Epithelial cell of esophagus (primary cell): ENCODE results near the gene CHD9.
"Not testable (repeated sequence)": the region's sequence is repeated elsewhere in the genome, so short reads cannot be mapped to it uniquely, and the experiment has no call there.

Experiments used
- DNase-seq: peaks from one replicate; pipeline ENCODE4 v3.0.0; 2010; ENCODE audit warnings: low read depth
- H3K4me3 ChIP-seq: 2 replicates; pipeline ENCODE4 v1.5.1; 2011; ENCODE audit warnings: mild to moderate bottlenecking, low read length, control low read depth
- TF ChIP-seq, protein P1 (sequence below): IDR thresholded peaks from 2 replicates; pipeline ENCODE4 v1.5.1; 2011; ENCODE audit warnings: low read depth, mild to moderate bottlenecking, low read length, control low read depth, inconsistent platforms; ENCODE audit not compliant: insufficient read depth; ENCODE audit errors: missing control alignments

The CHD9 gene

DNA sequence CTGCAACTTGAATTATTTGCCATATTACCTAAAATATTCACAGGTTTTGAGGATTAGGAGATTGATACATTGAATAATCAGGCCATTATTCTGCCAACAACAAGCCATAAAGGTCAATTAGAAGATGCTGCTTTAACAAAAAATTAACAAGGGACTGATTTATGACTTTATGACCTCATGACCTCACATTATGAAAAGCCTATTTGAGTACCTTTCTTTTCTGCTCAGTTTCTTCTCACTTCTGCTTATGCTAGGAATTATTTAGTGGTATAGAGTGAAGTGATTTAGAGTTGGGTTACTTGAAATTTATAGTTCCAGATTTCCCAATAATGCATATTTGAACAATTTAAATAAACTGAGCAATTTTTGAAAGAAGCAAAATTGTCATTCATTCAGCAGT is 121.6 kb downstream of the CHD9 start:
- no peak overlapping the region for H3K4me3 ChIP-seq
- TF ChIP-seq, protein P1, sequence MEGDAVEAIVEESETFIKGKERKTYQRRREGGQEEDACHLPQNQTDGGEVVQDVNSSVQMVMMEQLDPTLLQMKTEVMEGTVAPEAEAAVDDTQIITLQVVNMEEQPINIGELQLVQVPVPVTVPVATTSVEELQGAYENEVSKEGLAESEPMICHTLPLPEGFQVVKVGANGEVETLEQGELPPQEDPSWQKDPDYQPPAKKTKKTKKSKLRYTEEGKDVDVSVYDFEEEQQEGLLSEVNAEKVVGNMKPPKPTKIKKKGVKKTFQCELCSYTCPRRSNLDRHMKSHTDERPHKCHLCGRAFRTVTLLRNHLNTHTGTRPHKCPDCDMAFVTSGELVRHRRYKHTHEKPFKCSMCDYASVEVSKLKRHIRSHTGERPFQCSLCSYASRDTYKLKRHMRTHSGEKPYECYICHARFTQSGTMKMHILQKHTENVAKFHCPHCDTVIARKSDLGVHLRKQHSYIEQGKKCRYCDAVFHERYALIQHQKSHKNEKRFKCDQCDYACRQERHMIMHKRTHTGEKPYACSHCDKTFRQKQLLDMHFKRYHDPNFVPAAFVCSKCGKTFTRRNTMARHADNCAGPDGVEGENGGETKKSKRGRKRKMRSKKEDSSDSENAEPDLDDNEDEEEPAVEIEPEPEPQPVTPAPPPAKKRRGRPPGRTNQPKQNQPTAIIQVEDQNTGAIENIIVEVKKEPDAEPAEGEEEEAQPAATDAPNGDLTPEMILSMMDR = no peak
- no peak for DNase-seq

DNA sequence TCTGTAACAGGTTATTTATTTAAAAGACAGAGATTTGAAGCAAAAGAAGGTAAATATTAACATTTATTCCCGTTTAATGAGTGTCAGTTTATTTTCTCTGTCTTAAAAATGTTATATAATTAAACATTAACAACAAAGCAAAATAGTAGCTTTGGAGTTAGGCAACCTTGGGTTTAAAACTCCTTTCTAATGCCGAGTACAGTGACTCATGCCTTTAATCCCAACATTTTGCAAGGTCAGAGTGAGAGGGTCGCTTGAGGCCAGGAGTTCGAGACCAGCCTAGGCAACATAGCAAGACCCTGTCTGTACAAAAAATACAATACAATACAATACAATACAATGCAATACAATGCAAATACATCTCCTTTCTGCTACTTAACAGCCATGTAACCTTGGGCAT is 128.7 kb downstream of the CHD9 start:
- H3K4me3 ChIP-seq = no peak overlapping the region
- TF ChIP-seq, protein P1 = no peak
- peak; percentile 3 for DNase-seq

DNA sequence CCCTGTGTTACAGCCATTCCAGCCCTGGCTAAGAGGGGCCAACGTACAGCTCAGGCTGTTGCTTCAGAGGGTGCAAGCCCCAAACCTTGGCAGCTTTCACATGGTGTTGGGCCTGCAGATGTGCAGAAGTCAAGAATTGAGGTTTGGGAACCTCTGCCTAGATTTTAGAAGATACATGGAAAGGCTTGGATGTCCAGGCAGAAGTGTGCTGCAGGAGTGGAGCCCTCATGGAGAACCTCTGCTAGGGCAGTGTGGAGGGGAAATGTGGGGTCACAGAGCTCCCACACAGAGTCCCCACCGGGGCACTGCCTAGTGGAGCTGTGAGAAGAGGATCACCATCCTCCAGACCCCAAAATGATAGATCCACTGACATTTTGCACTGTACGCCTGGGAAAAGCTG is 130.9 kb downstream of the CHD9 start:
- not testable (repeated sequence) for DNase-seq, H3K4me3 ChIP-seq

DNA sequence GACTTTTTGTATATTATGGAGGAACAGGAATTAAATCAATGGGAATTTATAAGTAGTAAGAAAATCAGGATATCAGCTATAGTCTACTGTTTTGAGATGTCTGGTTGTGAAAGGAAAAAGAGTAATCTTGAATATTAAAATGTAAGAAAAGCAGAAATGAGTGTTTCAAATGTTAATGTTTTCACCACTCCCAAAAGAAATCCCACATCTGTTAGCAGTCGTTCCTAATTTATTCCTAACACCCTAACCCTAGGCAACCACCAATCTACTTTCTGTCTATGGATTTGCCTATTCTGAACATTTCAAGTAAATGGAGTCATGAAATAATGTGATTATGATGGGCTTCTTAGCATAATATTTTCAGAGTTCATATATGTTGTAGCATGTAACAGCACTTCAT is 133.0 kb downstream of the CHD9 start:
- H3K4me3 ChIP-seq = no peak overlapping the region
- no peak for DNase-seq
- TF ChIP-seq, protein P1 = no peak

DNA sequence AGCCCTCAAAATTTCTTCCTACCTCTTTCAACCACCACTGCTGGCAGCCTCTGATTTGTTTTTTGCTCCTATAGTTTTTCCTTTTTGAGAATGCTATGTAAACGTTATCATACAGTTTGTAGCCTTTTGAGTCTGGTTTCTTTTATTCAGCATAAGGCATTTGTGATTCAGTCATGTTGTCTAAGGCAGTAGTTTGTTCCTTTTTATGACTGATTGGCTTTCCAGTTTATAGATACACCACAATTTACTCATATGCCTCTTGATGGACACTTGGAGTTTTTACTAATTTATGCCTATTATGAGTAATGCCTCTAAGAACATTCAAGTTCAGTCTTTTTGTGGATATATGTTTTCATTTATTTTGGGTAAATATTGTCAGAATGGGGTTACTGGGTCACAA is 136.6 kb downstream of the CHD9 start:
- no peak for DNase-seq
- TF ChIP-seq, protein P1 = no peak

DNA sequence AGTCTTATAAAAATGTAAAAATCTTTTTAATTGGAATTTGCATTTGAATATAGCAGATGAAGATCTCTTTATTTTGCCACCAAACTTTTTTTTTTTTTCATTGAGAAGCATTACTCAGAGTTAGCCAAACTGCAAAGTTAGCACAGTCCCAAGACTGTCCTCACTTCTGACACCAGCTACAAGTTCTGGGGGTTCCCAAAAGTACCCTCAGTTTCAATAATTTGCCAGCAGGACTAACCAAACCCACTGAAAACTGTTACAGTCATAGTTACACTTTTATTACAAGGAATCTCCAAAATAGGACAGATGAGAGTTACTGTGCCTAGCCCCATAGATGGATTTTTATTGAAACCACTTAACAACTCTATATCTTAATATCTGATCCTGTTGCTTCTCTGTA is 144.1 kb downstream of the CHD9 start:
- TF ChIP-seq, protein P1 = no peak
- no peak overlapping the region for H3K4me3 ChIP-seq
- DNase-seq = no peak

More for the DNA sequence above, 136.6 kb downstream of the CHD9 start:
- no peak overlapping the region for H3K4me3 ChIP-seq

DNA sequence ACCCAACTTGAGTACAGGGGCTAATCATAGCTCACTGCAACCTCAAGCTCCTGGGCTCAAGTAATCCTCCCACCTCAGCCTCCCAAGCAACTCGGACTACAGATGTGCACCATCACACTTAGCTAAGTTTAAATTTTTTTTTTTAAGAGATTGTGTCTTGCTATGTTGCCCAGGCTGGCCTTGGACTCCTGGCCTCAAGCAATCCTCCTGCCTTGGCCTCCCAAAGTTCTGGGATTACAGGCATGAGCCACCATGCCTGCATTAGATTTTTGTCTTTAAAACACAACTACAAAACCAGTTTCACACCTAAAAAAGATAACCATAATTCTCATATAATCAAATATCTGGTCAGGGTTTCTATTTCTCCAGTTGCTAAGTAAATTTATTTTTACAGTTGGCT is 147.1 kb downstream of the CHD9 start:
- no peak overlapping the region for H3K4me3 ChIP-seq
- TF ChIP-seq, protein P1 = no peak
- no peak for DNase-seq

DNA sequence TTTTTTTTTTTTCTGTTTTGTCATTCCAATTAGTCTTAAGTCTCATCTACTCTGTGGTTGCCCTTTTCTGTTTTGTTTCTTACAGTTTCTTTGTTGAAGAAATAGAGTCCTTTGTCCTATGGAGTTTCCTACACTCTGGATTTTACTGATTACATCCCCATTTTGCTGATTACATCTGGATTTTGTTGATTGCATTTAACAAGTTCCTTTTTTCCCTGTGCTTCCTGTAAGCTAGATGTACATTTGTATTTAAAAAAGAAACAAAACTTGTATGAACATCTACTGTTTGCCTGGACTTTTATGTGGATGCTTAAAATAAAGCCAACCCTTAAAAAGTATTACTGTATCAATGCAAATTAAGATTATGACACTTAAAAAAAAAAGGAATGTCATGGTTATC is 147.6 kb downstream of the CHD9 start:
- no peak overlapping the region for H3K4me3 ChIP-seq
- DNase-seq = no peak
- TF ChIP-seq, protein P1 = no peak
